ENCODE measurements around the gene SHOC2.

Gene SHOC2

GRCh38 chr10:110989016-110989415, 69.6 kb downstream of the SHOC2 start:
- DNase-seq, result no peak

GRCh38 chr10:110992006-110992800, 72.8 kb downstream of the SHOC2 start:
- no peak for DNase-seq

- peak in 3 of 6 experiments; percentile 37 to 58 (median 57) for DNase-seq
Measured at GRCh38 chr10:110993024-110993693, 73.8 kb downstream of the SHOC2 start.

- no peak for DNase-seq
Measured at GRCh38 chr10:110994406-110995086, 75.1 kb downstream of the SHOC2 start.

- DNase-seq, result no peak
Measured at GRCh38 chr10:110995301-110995700, 75.9 kb downstream of the SHOC2 start.

GRCh38 chr10:110996256-110996655, 76.9 kb downstream of the SHOC2 start:
- no peak for DNase-seq

- DNase-seq, result no peak
Measured at GRCh38 chr10:111004016-111004415, 84.6 kb downstream of the SHOC2 start.

GRCh38 chr10:111007486-111007885, 88.1 kb downstream of the SHOC2 start:
- no peak for DNase-seq

GRCh38 chr10:111015181-111015580, 95.8 kb downstream of the SHOC2 start:
- no peak for DNase-seq

- DNase-seq, result no peak
Measured at GRCh38 chr10:111017098-111017497, 97.7 kb downstream of the SHOC2 start.

GRCh38 chr10:111018021-111018420, 98.6 kb downstream of the SHOC2 start:
- no peak for DNase-seq

- DNase-seq, result peak in 2 of 6 experiments; percentile 4 to 10
Measured at GRCh38 chr10:111023060-111023459, 103.7 kb downstream of the SHOC2 start.

GRCh38 chr10:111030042-111030750, 110.8 kb downstream of the SHOC2 start:
- no peak for DNase-seq

GRCh38 chr10:111034598-111035310, 115.3 kb downstream of the SHOC2 start:
- no peak for DNase-seq

- DNase-seq, result no peak
Measured at GRCh38 chr10:111035542-111035941, 116.1 kb downstream of the SHOC2 start.

GRCh38 chr10:111037858-111038257, 118.5 kb downstream of the SHOC2 start:
- DNase-seq, result no peak

- DNase-seq, result no peak
Measured at GRCh38 chr10:111039522-111039921, 120.1 kb downstream of the SHOC2 start.

- DNase-seq, result no peak
Measured at GRCh38 chr10:111057006-111057405, 137.6 kb downstream of the SHOC2 start.
